Keratinocyte (primary cell): ENCODE data around the gene MCM10. TPM values are rescaled to one million over a fixed set of nuclear protein-coding genes. Genes with fewer than 3 reads are reported as not detected.

Experiments used
- DNase-seq: peaks from one replicate; pipeline ENCODE4 v3.0.0-alpha.2; 2011; ENCODE audit warnings: low read depth, missing footprints, low spot score
- FAIRE-seq: peaks from 2 replicates; lab custom pipeline; 2011; peaks lifted over from hg19 to GRCh38; lab: Jason Lieb, UNC
- H2AFZ ChIP-seq: 2 replicates; pipeline ENCODE4 v1.6.0; 2012; ENCODE audit warnings: low read length, control low read depth, inconsistent platforms; ENCODE audit not compliant: control insufficient read depth
- H3K27ac ChIP-seq: 2 replicates; pipeline ENCODE4 v1.5.1; 2011; ENCODE audit warnings: low read length; ENCODE audit not compliant: control insufficient read depth, insufficient read depth
- H3K27me3 ChIP-seq: 3 replicates; pipeline ENCODE4 v1.6.0; 2011; ENCODE audit warnings: low read length; ENCODE audit not compliant: control insufficient read depth, insufficient read depth; ENCODE audit errors: extremely low read depth
- H3K36me3 ChIP-seq, 2 experiments: 2 replicates in 1 of 2; 3 replicates in 1 of 2; pipeline ENCODE4 v1.5.1; 2011; ENCODE audit warnings: low read length in 2 of 2, mild to moderate bottlenecking in 1 of 2; ENCODE audit not compliant: control insufficient read depth in 2 of 2, insufficient read depth in 2 of 2; ENCODE audit errors: extremely low read depth in 1 of 2
- H3K4me1 ChIP-seq: 3 replicates; pipeline ENCODE4 v1.5.1; 2011; ENCODE audit warnings: low read length; ENCODE audit not compliant: control insufficient read depth, insufficient read depth; ENCODE audit errors: extremely low read depth
- H3K4me2 ChIP-seq: 3 replicates; pipeline ENCODE4 v1.6.0; 2011; ENCODE audit warnings: low read depth, low read length; ENCODE audit not compliant: control insufficient read depth, insufficient read depth; ENCODE audit errors: extremely low read depth
- H3K4me3 ChIP-seq, 3 experiments: fragments of 200-600 bp in 1 of 3; sonication (generic) in 1 of 3; 2 replicates in 2 of 3; 3 replicates in 1 of 3; pipeline ENCODE4 v1.5.1; 2011 to 2016; ENCODE audit warnings: low read length in 3 of 3, mild to moderate bottlenecking in 3 of 3, control low read depth in 2 of 3, inconsistent platforms in 1 of 3, low read depth in 1 of 3, mixed read lengths in 1 of 3, mixed run types in 1 of 3, moderate library complexity in 1 of 3; ENCODE audit not compliant: control insufficient read depth in 2 of 3, insufficient read depth in 2 of 3; ENCODE audit errors: extremely low read depth in 1 of 3
- H3K79me2 ChIP-seq: 2 replicates; pipeline ENCODE4 v1.6.0; 2012; ENCODE audit warnings: low read length; ENCODE audit not compliant: control insufficient read depth, insufficient read depth
- H3K9ac ChIP-seq: 3 replicates; pipeline ENCODE4 v1.6.0; 2011; ENCODE audit warnings: low read length; ENCODE audit not compliant: control insufficient read depth, insufficient read depth; ENCODE audit errors: extremely low read depth
- H3K9me1 ChIP-seq: 3 replicates; pipeline ENCODE4 v1.6.0; 2011; ENCODE audit warnings: low read length; ENCODE audit not compliant: control insufficient read depth, insufficient read depth; ENCODE audit errors: extremely low read depth
- H3K9me3 ChIP-seq: 2 replicates; pipeline ENCODE4 v1.5.1; 2012; ENCODE audit warnings: low read depth, low read length; ENCODE audit not compliant: control insufficient read depth
- H4K20me1 ChIP-seq: 3 replicates; pipeline ENCODE4 v1.6.0; 2011; ENCODE audit warnings: low read length; ENCODE audit not compliant: control insufficient read depth, insufficient read depth; ENCODE audit errors: extremely low read depth
- CTCF ChIP-seq, 3 experiments: IDR thresholded peaks in 1 of 3; conservative IDR thresholded peaks in 1 of 3; optimal IDR thresholded peaks in 1 of 3; 2 replicates in 2 of 3; 3 replicates in 1 of 3; pipeline versions ENCODE3 to v1.5.1; 2011; ENCODE audit warnings: low read length in 3 of 3, mild to moderate bottlenecking in 3 of 3, moderate library complexity in 2 of 3, control low read depth in 1 of 3, inconsistent platforms in 1 of 3; ENCODE audit not compliant: insufficient read depth in 2 of 3; ENCODE audit errors: extremely low read depth in 1 of 3
- EZH2 ChIP-seq: IDR thresholded peaks from one replicate; pipeline ENCODE4 v1.6.1; 2012; ENCODE audit warnings: inconsistent platforms, mild to moderate bottlenecking, low read length, moderate library complexity
- dilution Hi-C: fragments of 300-500 bp; cut with MboI; formaldehyde crosslinking; loops from one replicate; pipeline ENCODE4 v1.7.0; 2020; ENCODE audit warnings: low sequenced_read_pairs; ENCODE audit not compliant: extremely low pct_ligation_motif_present
- polyA plus RNA-seq, 5 experiments: library from polyadenylated mRNA; depleted of rRNA in 3 of 5; stranded (reverse) in 3 of 5; stranded (forward) in 1 of 5; unstranded in 1 of 5; fragments of >200 nt; gene quantifications; 1 replicate in 1 of 5; 2 replicates in 3 of 5; 3 replicates in 1 of 5; pipeline versions ENCODE4 v1.2.1 to v1.2.3, GENCODE V29; 2011 to 2012; ENCODE audit warnings: missing spikeins in 2 of 5, low read depth in 1 of 5, low replicate concordance in 1 of 5

The MCM10 gene
- polyA plus RNA-seq, 1 donor (not counting 4 experiments of a cell fraction or from before 2014, with no cell fraction given), result 6.2 TPM

DNA sequence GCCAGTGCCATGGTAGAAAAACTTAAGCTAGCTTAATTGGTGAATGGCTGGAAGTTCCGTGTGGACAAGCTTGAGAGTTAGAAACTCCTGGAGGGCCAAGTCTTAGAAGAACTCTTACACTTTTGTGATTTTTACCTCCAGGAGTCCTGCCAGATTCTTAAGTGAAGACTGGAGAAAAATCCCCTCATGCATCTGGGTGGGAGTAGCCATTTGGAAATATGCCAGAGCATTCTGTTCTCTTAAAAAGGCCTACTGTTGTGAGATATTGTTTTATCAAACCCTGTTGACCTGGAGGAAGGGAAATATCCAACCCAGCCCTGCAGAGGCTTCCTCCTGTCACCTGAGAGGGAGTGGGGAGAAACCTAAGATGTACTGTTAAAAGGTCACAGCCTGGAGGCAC, 17.6 kb upstream of the MCM10 start:
- Histone ChIP-seq H3K79me2 (no peaks in the 10 kb centered on the region), H3K4me3 (no peak overlapping the region), H3K9ac (no peak overlapping the region), H3K4me2 (no peak overlapping the region), H3K36me3 (peaks cover 0 to 19% of the 10 kb centered on the region in 2 experiments), H3K27me3 (no peaks in the 10 kb centered on the region), H3K9me3 (no peaks in the 10 kb centered on the region), H3K4me1 (peaks cover 2% of the 10 kb centered on the region), H4K20me1 (no peaks in the 10 kb centered on the region), H3K27ac (no peak overlapping the region), H3K9me1 (no peaks in the 10 kb centered on the region), H2AFZ (no peak overlapping the region)
- FAIRE-seq, result no peak
- TF ChIP-seq CTCF (optimal IDR thresholded peaks at IDR 0.05 in 1 of 3, IDR thresholded peaks at IDR 0.05 in 1 of 3, conservative IDR thresholded peaks at IDR 0.05 in 1 of 3; ENCODE audit: extremely low read depth in 1 of 3, insufficient read depth in 2 of 3, low read length in 3 of 3), result no peak
- no peak for TF ChIP-seq EZH2
- DNase-seq, result no peak
- dilution Hi-C loops, result no loop called here

DNA sequence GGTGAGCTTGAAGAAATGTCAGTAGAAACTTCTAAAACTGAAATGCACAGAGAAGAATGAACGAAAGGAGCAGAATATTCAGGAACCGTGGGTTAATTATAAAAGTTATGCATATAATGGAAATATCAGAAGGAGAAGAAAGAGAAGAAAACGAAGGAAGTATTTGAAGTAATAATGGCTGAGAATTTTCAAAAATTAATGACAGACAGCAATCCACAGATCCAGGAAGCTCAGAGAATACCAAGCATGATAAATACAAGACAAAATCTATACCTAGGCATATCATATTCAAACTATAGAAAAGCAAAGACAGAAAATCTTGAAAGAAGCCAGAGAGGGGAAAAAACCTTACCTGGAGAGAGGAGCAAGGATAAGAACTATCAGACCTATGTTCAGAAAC, 16.5 kb upstream of the MCM10 start:
- Histone ChIP-seq H4K20me1 (no peaks in the 10 kb centered on the region), H3K4me2 (no peak overlapping the region), H3K9me1 (no peaks in the 10 kb centered on the region), H3K9ac (no peak overlapping the region), H3K4me3 (no peak overlapping the region), H3K79me2 (no peaks in the 10 kb centered on the region), H3K27me3 (no peaks in the 10 kb centered on the region), H3K27ac (no peak overlapping the region), H3K9me3 (no peaks in the 10 kb centered on the region), H3K4me1 (peaks cover 2% of the 10 kb centered on the region), H3K36me3 (peaks cover 0 to 17% of the 10 kb centered on the region in 2 experiments), H2AFZ (no peak overlapping the region)
- TF ChIP-seq CTCF (optimal IDR thresholded peaks at IDR 0.05 in 1 of 3, IDR thresholded peaks at IDR 0.05 in 1 of 3, conservative IDR thresholded peaks at IDR 0.05 in 1 of 3; ENCODE audit: extremely low read depth in 1 of 3, insufficient read depth in 2 of 3, low read length in 3 of 3), result no peak
- no peak for TF ChIP-seq EZH2
- FAIRE-seq, result no peak
- no peak for DNase-seq
- dilution Hi-C loops, result no loop called here
